ENCODE measurements around the gene METTL1. TPM values are rescaled to one million over a fixed set of nuclear protein-coding genes. Genes with fewer than 3 reads are reported as not detected.
"Not testable (repeated sequence)": the region's sequence is repeated elsewhere in the genome, so short reads cannot be mapped to it uniquely, and the experiment has no call there.

Gene METTL1
- total RNA-seq, 4 donors from 2014 or later = 11.2 to 39.3 (median 15.2) TPM

DNA sequence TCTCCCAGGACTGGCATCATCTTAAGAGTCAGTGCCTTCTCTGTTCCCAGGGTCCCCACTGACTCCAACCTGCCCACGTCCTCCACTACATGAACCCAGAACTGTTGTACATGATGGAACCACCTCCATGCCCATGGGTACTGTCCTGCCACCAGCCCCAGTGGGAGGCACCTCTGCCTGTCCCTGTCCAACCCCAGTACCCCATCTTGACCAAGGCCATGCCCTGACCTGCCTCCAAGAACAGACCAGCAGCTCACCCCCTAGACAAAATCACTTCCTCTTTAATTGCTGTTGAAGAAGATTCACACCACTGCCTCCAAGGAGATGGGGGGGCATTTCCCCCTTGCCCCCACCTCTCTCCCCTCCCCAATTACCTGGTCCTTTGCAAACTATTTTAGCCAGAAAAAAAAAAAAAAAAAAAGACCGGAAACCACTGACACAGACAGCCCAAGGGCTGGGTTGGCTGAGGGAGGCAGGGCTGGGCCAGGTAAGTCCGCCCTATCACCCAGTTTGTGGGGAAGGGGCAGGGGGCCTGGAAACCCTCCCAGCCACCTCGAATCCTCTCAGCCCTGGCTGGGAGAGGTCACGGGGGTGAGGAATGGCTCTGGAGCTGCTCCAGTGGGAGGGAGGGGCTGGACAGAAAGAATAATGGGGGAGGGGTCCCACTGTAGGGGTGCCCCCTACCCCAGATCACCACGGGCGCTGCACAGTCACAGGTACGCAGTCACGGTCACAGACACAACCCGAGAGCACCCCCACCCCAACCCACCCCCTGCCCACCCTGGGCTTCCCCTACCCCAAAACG lies 46.8 kb downstream of the METTL1 start:
- DNase-seq (ENCODE audit: low spot score) (no peak), ATAC-seq (ENCODE audit: low FRiP score) (no peak)
- TF ChIP-seq, protein P1, sequence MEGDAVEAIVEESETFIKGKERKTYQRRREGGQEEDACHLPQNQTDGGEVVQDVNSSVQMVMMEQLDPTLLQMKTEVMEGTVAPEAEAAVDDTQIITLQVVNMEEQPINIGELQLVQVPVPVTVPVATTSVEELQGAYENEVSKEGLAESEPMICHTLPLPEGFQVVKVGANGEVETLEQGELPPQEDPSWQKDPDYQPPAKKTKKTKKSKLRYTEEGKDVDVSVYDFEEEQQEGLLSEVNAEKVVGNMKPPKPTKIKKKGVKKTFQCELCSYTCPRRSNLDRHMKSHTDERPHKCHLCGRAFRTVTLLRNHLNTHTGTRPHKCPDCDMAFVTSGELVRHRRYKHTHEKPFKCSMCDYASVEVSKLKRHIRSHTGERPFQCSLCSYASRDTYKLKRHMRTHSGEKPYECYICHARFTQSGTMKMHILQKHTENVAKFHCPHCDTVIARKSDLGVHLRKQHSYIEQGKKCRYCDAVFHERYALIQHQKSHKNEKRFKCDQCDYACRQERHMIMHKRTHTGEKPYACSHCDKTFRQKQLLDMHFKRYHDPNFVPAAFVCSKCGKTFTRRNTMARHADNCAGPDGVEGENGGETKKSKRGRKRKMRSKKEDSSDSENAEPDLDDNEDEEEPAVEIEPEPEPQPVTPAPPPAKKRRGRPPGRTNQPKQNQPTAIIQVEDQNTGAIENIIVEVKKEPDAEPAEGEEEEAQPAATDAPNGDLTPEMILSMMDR (IDR thresholded peaks at IDR 0.05) = no peak

DNA sequence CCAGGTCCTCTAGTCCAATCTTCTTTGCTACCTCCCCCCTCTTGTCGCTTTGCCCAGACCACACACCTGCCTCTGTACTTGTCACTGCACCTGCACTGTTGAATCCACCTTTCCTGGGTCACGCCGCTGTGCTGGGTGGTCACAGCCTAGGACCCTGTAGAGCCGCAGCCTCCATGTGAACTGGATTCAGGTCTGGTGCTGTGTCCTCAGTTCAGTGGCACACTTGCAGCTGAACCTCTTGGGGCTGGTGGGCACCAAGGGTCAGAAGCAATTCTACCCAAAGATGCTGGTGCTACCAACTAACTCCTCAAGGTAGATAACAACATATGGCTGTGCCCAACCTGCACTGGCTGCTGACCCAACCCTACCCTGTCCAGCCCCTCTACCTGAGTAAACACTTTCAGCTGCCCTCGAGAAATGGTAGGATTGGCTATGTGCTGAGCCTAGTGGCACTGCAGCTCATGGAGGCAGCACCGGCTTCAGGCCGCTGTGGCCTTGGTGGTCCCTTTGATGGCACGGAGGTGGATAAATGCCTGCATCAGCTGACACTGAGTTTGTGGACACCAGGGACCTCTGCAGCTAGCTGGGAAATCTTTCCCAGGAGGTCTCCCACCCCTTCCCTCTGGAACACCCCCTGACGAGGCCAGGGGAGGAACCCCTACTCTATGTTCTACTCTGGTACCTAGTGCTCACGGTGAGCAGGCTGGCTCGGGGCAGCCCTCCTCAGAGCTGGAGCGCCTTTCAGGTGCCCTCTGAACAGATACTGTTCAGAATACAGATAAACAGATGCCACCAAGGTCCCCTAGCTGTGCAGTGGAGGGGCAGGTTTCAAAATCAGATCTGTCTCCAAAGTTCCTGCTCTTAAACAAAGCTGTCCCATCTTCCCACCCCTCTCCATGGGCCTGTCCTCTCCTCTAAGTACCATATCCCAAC lies 47.6 kb downstream of the METTL1 start:
- TF ChIP-seq, protein P1 (IDR thresholded peaks at IDR 0.05) = no peak
- ATAC-seq (ENCODE audit: low FRiP score) (no peak), DNase-seq (ENCODE audit: low spot score) (no peak)

DNA sequence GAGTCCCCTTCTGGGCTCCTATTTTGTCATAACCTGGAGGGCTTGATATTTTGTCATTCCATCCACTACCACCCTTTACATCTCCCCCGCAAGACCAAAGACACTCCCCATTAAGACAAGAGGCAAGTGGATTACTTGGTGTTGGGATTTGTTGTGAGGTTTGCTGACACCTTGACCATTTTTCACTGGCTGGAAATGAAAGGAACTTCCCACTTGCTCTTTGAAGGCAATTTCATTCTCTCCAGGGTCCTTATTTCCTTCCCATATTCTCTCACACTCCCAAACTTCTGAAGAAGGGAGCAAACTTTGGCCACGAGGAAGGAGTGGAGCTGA lies 48.3 kb downstream of the METTL1 start:
- no peak for DNase-seq (ENCODE audit: low spot score)
- TF ChIP-seq, protein P1 (IDR thresholded peaks at IDR 0.05) = no peak
- no peak for ATAC-seq (ENCODE audit: low FRiP score)

DNA sequence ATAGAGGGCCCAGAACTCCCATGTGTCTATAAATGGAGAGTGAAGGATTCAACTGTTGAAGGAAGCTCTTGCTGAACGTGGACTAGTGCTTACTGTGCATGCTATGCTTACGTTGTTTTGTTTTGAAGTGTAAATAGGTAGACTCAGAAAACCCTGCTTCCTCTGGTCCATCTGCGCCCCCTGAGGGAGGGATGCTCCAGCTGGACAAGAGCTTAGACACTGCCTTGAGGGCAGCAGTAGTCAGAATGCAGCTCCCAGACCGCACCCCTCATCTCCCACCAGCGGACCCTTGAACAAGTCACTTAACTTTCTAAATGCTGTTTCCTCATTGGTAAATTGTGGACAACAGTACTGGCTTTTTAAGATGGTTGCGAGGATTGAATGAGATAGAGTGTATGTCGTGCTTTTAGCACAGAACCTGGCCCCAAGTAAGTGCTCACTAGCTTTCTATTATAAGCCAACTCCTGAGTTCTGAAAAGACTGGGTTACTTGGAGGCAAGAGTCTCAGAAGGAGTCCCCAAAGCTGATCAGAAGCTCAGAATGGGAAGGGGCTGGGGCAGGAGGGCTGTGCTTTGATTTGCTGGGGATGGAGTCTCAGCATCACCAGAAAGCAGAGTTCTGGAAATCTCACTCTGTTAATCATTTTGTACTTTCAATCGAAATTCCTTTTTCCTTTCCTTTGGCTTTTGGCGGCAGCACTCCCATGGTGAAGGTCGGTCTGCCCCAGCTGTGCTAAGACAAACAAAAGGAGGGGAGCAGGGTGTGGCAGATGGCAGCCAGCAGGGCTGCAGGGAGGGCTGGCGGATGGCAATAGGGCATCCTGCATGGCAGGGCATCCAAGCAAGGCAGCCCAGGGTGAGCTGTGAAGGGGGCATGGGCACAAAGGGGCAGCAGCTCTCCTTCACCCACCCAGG lies 48.9 kb downstream of the METTL1 start:
- no peak for ATAC-seq (ENCODE audit: low FRiP score)
- TF ChIP-seq, protein P1 (IDR thresholded peaks at IDR 0.05) = no peak
- DNase-seq (ENCODE audit: low spot score) = no peak

DNA sequence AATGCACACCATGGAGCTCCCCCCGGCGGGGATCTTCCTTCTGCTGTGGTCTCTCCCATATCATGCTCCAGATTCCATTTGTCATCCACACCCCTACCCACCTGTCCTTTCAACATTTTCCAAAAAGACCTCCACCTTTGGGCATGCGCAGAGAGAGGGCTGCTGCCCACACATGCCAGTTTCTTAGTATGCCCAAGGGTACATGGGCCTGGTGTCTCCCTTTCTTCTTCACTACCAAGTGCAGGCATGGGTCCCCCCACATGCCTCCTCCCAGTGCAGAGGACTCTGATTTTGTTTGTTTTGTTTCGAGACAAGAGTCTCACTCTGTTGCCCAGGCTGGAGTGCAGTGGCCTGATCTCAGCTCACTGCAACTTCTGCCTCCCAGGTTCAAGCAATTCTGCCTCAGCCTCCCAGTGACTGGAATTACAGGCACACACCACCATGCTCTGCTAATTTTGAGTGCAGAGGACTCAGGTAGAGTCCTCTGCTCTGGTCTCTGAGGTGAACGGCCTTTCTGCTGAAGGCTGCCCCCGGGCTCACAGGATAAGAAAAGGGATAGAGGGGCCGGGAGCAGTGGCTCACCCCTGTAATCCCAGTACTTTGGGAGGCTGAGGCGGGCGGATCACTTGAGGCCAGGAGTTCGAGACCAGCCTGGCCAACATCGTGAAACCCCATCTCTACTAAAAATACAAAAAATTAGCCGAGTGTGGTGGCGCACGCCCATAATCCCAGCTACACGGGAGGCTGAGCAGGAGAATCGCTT lies 49.9 kb downstream of the METTL1 start:
- not testable (repeated sequence) for DNase-seq (ENCODE audit: low spot score); ATAC-seq (ENCODE audit: low FRiP score)

DNA sequence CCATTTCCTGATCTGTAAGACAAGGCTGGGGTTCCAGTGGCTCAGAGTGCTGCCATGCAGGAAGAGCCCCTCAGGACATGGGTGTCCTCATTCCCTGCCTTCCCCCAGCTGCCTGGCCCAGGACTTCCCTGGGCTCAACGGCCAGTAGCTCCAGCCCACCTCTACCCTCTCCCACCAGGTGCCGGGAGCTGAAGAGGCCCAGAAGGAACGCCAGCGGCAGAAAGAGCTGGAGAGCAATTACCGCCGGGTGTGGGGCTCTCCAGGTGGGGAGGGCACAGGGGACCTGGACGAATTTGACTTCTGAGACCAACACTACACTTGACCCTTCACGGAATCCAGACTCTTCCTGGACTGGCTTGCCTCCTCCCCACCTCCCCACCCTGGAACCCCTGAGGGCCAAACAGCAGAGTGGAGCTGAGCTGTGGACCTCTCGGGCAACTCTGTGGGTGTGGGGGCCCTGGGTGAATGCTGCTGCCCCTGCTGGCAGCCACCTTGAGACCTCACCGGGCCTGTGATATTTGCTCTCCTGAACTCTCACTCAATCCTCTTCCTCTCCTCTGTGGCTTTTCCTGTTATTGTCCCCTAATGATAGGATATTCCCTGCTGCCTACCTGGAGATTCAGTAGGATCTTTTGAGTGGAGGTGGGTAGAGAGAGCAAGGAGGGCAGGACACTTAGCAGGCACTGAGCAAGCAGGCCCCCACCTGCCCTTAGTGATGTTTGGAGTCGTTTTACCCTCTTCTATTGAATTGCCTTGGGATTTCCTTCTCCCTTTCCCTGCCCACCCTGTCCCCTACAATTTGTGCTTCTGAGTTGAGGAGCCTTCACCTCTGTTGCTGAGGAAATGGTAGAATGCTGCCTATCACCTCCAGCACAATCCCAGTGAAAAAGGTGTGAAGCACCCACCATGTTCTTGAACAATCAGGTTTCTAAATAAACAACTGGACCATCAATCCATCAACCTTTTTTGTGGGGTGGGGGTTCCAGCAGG lies 51.0 kb downstream of the METTL1 start:
- DNase-seq (ENCODE audit: low spot score) (no peak), ATAC-seq (ENCODE audit: low FRiP score) (no peak)
- TF ChIP-seq, protein P1 (IDR thresholded peaks at IDR 0.05) = no peak

Measured in omental fat pad (tissue), 4 donors.